SK-N-SH (cell line): ENCODE measurements around the gene EGFL8. TPM values are rescaled to one million over a fixed set of nuclear protein-coding genes. Genes with fewer than 3 reads are reported as not detected.

Source experiments
- CTCF ChIA-PET: fragments of 300-600, 350-600 bp; formaldehyde crosslinking; extraction: SDS; loops from one replicate; lab custom pipeline; 2021; lab: Yijun Ruan, JAX
- POLR2A ChIA-PET: fragments of 350-600 bp; sonication (Branson Sonifier 250); formaldehyde crosslinking; extraction: SDS; loops from one replicate; lab custom pipeline; 2020; ENCODE audit warnings: antibody characterized with exemption, inconsistent platforms; lab: Yijun Ruan, JAX
- DNase-seq: peaks from one replicate; pipeline ENCODE4 v3.0.0; 2012
- H2AFZ ChIP-seq: fragments of 200-600 bp; sonication (generic); 2 replicates; pipeline ENCODE4 v1.8.1; 2016; ENCODE audit warnings: antibody characterized with exemption, mild to moderate bottlenecking, low read depth
- H3F3A ChIP-seq: fragments of 200-600 bp; sonication (generic); replicated peaks from 2 replicates; pipeline ENCODE3; 2016; ENCODE audit warnings: antibody characterized with exemption, mild to moderate bottlenecking; ENCODE audit not compliant: insufficient read depth
- H3K27ac ChIP-seq, 2 experiments: fragments of 200-500 bp in 1 of 2; fragments of 200-600 bp in 1 of 2; sonication (Bioruptor generic) in 1 of 2; sonication (generic), shearing (Covaris generic) in 1 of 2; 2 replicates each; pipeline versions ENCODE4 v1.5.1 to v1.6.1; 2014 to 2016; ENCODE audit warnings: low read depth in 2 of 2, inconsistent platforms in 1 of 2, low read length in 1 of 2, mild to moderate bottlenecking in 1 of 2, mixed read lengths in 1 of 2
- H3K27me3 ChIP-seq: fragments of 200-600 bp; sonication (generic), shearing (Covaris generic); 2 replicates; pipeline ENCODE4 v1.6.1; 2016; ENCODE audit warnings: mixed run types; ENCODE audit not compliant: insufficient read depth
- H3K36me3 ChIP-seq, 2 experiments: fragments of 200-500 bp in 1 of 2; fragments of 200-600 bp in 1 of 2; sonication (Bioruptor generic) in 1 of 2; sonication (generic) in 1 of 2; replicated peaks in 1 of 2; 2 replicates each; pipeline versions ENCODE3 to v1.5.1; 2014 to 2016; ENCODE audit warnings: low read length in 1 of 2, mild to moderate bottlenecking in 1 of 2; ENCODE audit not compliant: insufficient read depth in 2 of 2, control insufficient read depth in 1 of 2
- H3K4me1 ChIP-seq, 2 experiments: fragments of 200-500 bp in 1 of 2; fragments of 200-600 bp in 1 of 2; sonication (Bioruptor generic) in 1 of 2; sonication (generic), shearing (Covaris generic) in 1 of 2; 2 replicates each; pipeline versions ENCODE4 v1.5.1 to v1.6.1; 2014 to 2016; ENCODE audit warnings: low read depth in 1 of 2, low read length in 1 of 2, mixed run types in 1 of 2; ENCODE audit not compliant: insufficient read depth in 2 of 2, control insufficient read depth in 1 of 2
- H3K4me2 ChIP-seq: fragments of 200-600 bp; sonication (generic), shearing (Covaris generic); 2 replicates; pipeline ENCODE4 v1.6.1; 2017; ENCODE audit warnings: mixed run types
- H3K4me3 ChIP-seq, 2 experiments: fragments of 200-500 bp in 1 of 2; fragments of 200-600 bp in 1 of 2; sonication (Bioruptor generic) in 1 of 2; sonication (generic), shearing (Covaris generic) in 1 of 2; 2 replicates each; pipeline versions ENCODE4 v1.5.1 to v1.8.1; 2014 to 2016; ENCODE audit warnings: low read depth in 2 of 2, inconsistent platforms in 1 of 2, low read length in 1 of 2, mild to moderate bottlenecking in 1 of 2, mixed read lengths in 1 of 2, moderate library complexity in 1 of 2
- H3K79me2 ChIP-seq: fragments of 200-600 bp; sonication (generic); 2 replicates; pipeline ENCODE4 v1.8.1; 2017; ENCODE audit warnings: mild to moderate bottlenecking; ENCODE audit not compliant: insufficient read depth
- H3K9ac ChIP-seq: fragments of 200-600 bp; sonication (generic); 2 replicates; pipeline ENCODE4 v1.6.1; 2017; ENCODE audit warnings: mixed run types
- H3K9me2 ChIP-seq: fragments of 200-600 bp; sonication (generic); 2 replicates; pipeline ENCODE4 v1.6.1; 2017; ENCODE audit warnings: mixed run types
- H3K9me3 ChIP-seq: fragments of 200-600 bp; sonication (generic); 2 replicates; pipeline ENCODE4 v1.6.1; 2017; ENCODE audit warnings: mixed run types, mild to moderate bottlenecking, moderate library complexity
- H4K20me1 ChIP-seq: fragments of 200-600 bp; sonication (generic); 2 replicates; pipeline ENCODE4 v1.6.1; 2017; ENCODE audit warnings: mild to moderate bottlenecking, mixed run types; ENCODE audit not compliant: insufficient read depth
- CTCF ChIP-seq: fragments of 200-600 bp; sonication (generic); IDR thresholded peaks from 2 replicates; pipeline ENCODE4 v1.6.1; 2017; ENCODE audit warnings: antibody characterized with exemption, mild to moderate bottlenecking, moderate library complexity
- EP300 ChIP-seq, 2 experiments: IDR thresholded peaks; 2 replicates each; pipeline versions ENCODE4 v1.4.0 to v1.6.1; 2012; ENCODE audit warnings: borderline replicate concordance in 1 of 2, low read depth in 1 of 2, low read length in 1 of 2
- FOXJ3 ChIP-seq: sonication (generic); formaldehyde crosslinking; IDR thresholded peaks from 2 replicates; pipeline ENCODE4 v1.5.1; 2020; ENCODE audit warnings: mild to moderate bottlenecking, missing genetic modification reagents
- GABPA ChIP-seq: IDR thresholded peaks from 2 replicates; pipeline ENCODE4 v1.4.0; 2012; ENCODE audit warnings: low read depth, mild to moderate bottlenecking
- IRF3 ChIP-seq: fragments of 150-350 bp; IDR thresholded peaks from 2 replicates; pipeline ENCODE4 v1.6.1; 2016; ENCODE audit warnings: mild to moderate bottlenecking, low read depth, low read length
- JUND ChIP-seq: IDR thresholded peaks from 2 replicates; pipeline ENCODE4 v1.4.0; 2012
- MEF2A ChIP-seq: IDR thresholded peaks from 2 replicates; pipeline ENCODE4 v1.4.0; 2012; ENCODE audit warnings: low read depth, borderline replicate concordance
- MXI1 ChIP-seq: IDR thresholded peaks from 2 replicates; pipeline ENCODE4 v1.6.1; 2012; ENCODE audit warnings: mild to moderate bottlenecking, low read depth, low read length, improper control_type of control experiment
- NRF1 ChIP-seq: IDR thresholded peaks from 2 replicates; pipeline ENCODE4 v1.6.1; 2012; ENCODE audit warnings: low read depth, mild to moderate bottlenecking, low read length
- POLR2AphosphoS5 ChIP-seq: IDR thresholded peaks from 2 replicates; pipeline ENCODE4 v1.6.1; 2012; ENCODE audit warnings: low read depth, low read length
- RXRA ChIP-seq: IDR thresholded peaks from 2 replicates; pipeline ENCODE4 v1.4.0; 2012; ENCODE audit warnings: low read depth, mild to moderate bottlenecking, borderline replicate concordance
- SIN3A ChIP-seq: IDR thresholded peaks from 2 replicates; pipeline ENCODE4 v1.6.1; 2012; ENCODE audit warnings: low read depth, mild to moderate bottlenecking, low read length, moderate library complexity, borderline replicate concordance
- TEAD4 ChIP-seq: IDR thresholded peaks from 2 replicates; pipeline ENCODE4 v1.4.0; 2012; ENCODE audit warnings: mild to moderate bottlenecking, borderline replicate concordance; ENCODE audit not compliant: insufficient read depth
- USF2 ChIP-seq: fragments of 150-350 bp; IDR thresholded peaks from 2 replicates; pipeline ENCODE4 v1.6.1; 2017; ENCODE audit warnings: antibody characterized with exemption, low read length, low read depth, borderline replicate concordance
- YY1 ChIP-seq: IDR thresholded peaks from 2 replicates; pipeline ENCODE4 v1.4.0; 2012; ENCODE audit warnings: low read depth, mild to moderate bottlenecking
- WGBS: methylation state at CpG from one replicate; pipeline ENCODE4 v1.1.6; 2017; ENCODE audit warnings: low lambda C conversion rate; 5-methylcytosine and 5-hydroxymethylcytosine counted together
- polyA plus RNA-seq, 3 experiments: library from polyadenylated mRNA; depleted of rRNA; stranded (reverse); fragments of >200 nt; gene quantifications; 2 replicates each; pipeline ENCODE4 v1.2.3, GENCODE V29; 2012
- TF ChIP-seq, protein P1 (sequence below): IDR thresholded peaks from 2 replicates; pipeline ENCODE4 v1.4.0; 2012; ENCODE audit warnings: low read depth, borderline replicate concordance
- TF ChIP-seq, protein P2 (sequence below): IDR thresholded peaks from 2 replicates; pipeline ENCODE4 v1.6.1; 2012; ENCODE audit warnings: mild to moderate bottlenecking, low read depth, low read length, moderate library complexity
- TF ChIP-seq, protein P3 (sequence below): IDR thresholded peaks from 2 replicates; pipeline ENCODE4 v1.4.0; 2012; ENCODE audit warnings: low read depth, borderline replicate concordance
- TF ChIP-seq, protein P4 (sequence below): IDR thresholded peaks from 2 replicates; pipeline ENCODE4; 2012

Gene EGFL8
- polyA plus RNA-seq, 1 of the 3 experiments (the other 2 are of a cell fraction): 7.7 TPM

DNA sequence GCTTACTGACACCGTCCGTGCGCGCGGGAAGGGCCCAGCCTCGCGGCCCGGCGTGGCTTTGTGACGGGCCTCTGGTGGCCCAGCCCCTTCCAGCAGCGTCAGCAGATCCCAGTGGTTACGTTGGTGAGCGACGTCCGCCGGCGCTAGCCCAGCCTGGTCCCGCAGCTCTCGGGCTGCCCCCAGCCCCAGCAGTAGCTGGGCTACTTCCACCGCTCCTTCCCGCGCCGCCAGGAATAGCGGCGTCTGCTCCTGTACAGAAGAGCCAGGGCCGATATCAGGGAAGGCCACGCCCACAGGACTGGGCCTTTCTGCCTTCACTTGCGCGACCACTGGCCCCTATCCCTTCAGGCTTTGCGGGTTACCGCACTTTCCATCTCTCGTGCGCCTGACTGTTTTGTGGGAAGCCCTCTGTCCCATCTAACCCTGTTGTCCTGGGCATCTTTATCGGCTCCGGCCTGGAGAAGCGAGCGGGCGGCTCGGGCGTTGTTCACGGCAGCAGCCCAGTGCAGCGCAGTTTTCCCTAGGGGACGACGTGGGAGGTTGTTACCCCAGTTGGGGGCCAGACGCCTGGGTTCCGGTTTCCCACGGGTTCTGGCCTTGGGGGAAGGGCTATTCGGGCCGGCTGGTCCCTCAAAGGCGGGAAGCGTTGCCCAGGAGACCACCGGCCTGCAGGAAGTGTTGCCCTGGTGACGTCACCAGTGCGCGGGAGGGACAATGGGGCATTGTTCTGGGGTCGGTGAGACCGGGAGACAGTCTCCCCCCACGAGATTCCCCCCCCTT, 31.7 kb downstream of the EGFL8 start:
- Histone ChIP-seq H3K4me2 (peak overlapping the region; percentile 100), H3K4me1 (peaks cover 6 to 18% of the 10 kb centered on the region in 2 experiments; a peak in 1 of 4 replicates), H3K27me3 (no peaks in the 10 kb centered on the region), H3F3A (peaks cover 15% of the 10 kb centered on the region), H3K9me2 (no peaks in the 10 kb centered on the region), H3K79me2 (no peaks in the 10 kb centered on the region), H3K27ac (peak overlapping the region; percentile 99 to 100), H2AFZ (peak overlapping the region; percentile 40; the same call in 1 of the 2 replicates), H3K4me3 (peak overlapping the region; percentile 83 to 95), H4K20me1 (no peaks in the 10 kb centered on the region), H3K9ac (peak overlapping the region; percentile 100), H3K9me3 (no peaks in the 10 kb centered on the region), H3K36me3 (no peaks in the 10 kb centered on the region)
- 0% methylated on average over 20 of the region's 58 CpGs for WGBS
- DNase-seq: peak; percentile 88
- CTCF ChIA-PET: interaction anchor here (0.7 to 2.3 kb wide), 11 partner anchors 14 to 643 kb away, joined by 3 to 17 read pairs (median 5); partner anchors contain the start of genes AGPAT1, ATF6B, EGFL8 and FKBPL
- POLR2A ChIA-PET: interaction anchor here (0.5 to 2.2 kb wide), 12 partner anchors 9 to 1012 kb away, joined by 3 to 16 read pairs (median 4); partner anchors contain the start of genes ATF6B, DDX39B, DXO and FKBPL
- TF ChIP-seq, protein P1, sequence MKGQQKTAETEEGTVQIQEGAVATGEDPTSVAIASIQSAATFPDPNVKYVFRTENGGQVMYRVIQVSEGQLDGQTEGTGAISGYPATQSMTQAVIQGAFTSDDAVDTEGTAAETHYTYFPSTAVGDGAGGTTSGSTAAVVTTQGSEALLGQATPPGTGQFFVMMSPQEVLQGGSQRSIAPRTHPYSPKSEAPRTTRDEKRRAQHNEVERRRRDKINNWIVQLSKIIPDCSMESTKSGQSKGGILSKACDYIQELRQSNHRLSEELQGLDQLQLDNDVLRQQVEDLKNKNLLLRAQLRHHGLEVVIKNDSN: no peak
- peak; percentile 60 for TF ChIP-seq GABPA
- TF ChIP-seq, protein P2, sequence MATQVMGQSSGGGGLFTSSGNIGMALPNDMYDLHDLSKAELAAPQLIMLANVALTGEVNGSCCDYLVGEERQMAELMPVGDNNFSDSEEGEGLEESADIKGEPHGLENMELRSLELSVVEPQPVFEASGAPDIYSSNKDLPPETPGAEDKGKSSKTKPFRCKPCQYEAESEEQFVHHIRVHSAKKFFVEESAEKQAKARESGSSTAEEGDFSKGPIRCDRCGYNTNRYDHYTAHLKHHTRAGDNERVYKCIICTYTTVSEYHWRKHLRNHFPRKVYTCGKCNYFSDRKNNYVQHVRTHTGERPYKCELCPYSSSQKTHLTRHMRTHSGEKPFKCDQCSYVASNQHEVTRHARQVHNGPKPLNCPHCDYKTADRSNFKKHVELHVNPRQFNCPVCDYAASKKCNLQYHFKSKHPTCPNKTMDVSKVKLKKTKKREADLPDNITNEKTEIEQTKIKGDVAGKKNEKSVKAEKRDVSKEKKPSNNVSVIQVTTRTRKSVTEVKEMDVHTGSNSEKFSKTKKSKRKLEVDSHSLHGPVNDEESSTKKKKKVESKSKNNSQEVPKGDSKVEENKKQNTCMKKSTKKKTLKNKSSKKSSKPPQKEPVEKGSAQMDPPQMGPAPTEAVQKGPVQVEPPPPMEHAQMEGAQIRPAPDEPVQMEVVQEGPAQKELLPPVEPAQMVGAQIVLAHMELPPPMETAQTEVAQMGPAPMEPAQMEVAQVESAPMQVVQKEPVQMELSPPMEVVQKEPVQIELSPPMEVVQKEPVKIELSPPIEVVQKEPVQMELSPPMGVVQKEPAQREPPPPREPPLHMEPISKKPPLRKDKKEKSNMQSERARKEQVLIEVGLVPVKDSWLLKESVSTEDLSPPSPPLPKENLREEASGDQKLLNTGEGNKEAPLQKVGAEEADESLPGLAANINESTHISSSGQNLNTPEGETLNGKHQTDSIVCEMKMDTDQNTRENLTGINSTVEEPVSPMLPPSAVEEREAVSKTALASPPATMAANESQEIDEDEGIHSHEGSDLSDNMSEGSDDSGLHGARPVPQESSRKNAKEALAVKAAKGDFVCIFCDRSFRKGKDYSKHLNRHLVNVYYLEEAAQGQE: 0 out of 2 replicates have a peak, but pooled peaks have one; percentile 1
- no peak for TF ChIP-seq NRF1
- TF ChIP-seq YY1: no peak
- TF ChIP-seq MXI1: peak; percentile 56; the same call in 1 of the 2 replicates
- TF ChIP-seq EP300 (IDR thresholded peaks at IDR 0.05; ENCODE audit: borderline replicate concordance in 1 of 2, low read depth in 1 of 2, low read length in 1 of 2): peak in 1 of 2 experiments; percentile 33; a peak in 1 of 4 replicates
- TF ChIP-seq CTCF: no peak
- TF ChIP-seq USF2: no peak
- peak; percentile 84 for TF ChIP-seq POLR2AphosphoS5
- peak; percentile 21; the same call in 1 of the 2 replicates for TF ChIP-seq FOXJ3 (CRISPR knock-in tag)
- TF ChIP-seq SIN3A: no peak
- TF ChIP-seq, protein P3, sequence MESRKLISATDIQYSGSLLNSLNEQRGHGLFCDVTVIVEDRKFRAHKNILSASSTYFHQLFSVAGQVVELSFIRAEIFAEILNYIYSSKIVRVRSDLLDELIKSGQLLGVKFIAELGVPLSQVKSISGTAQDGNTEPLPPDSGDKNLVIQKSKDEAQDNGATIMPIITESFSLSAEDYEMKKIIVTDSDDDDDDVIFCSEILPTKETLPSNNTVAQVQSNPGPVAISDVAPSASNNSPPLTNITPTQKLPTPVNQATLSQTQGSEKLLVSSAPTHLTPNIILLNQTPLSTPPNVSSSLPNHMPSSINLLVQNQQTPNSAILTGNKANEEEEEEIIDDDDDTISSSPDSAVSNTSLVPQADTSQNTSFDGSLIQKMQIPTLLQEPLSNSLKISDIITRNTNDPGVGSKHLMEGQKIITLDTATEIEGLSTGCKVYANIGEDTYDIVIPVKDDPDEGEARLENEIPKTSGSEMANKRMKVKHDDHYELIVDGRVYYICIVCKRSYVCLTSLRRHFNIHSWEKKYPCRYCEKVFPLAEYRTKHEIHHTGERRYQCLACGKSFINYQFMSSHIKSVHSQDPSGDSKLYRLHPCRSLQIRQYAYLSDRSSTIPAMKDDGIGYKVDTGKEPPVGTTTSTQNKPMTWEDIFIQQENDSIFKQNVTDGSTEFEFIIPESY: no peak
- no peak for TF ChIP-seq MEF2A
- TF ChIP-seq, protein P4, sequence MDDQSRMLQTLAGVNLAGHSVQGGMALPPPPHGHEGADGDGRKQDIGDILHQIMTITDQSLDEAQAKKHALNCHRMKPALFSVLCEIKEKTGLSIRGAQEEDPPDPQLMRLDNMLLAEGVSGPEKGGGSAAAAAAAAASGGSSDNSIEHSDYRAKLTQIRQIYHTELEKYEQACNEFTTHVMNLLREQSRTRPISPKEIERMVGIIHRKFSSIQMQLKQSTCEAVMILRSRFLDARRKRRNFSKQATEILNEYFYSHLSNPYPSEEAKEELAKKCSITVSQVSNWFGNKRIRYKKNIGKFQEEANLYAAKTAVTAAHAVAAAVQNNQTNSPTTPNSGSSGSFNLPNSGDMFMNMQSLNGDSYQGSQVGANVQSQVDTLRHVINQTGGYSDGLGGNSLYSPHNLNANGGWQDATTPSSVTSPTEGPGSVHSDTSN: peak; percentile 58
- no peak for TF ChIP-seq TEAD4
- TF ChIP-seq IRF3: no peak
- TF ChIP-seq RXRA: no peak
- TF ChIP-seq JUND: no peak
